GM23338 (cell line): ENCODE results near the gene SMOC2.

ENCODE experiments used
- CREB1 ChIP-seq: fragments of 250-450 bp; sonication (Bioruptor Pico); IDR thresholded peaks from 2 replicates; pipeline ENCODE4 v1.5.0; 2020; ENCODE audit warnings: low read depth, mild to moderate bottlenecking, moderate library complexity
- EZH2 ChIP-seq: fragments of 200-600 bp; sonication (generic); IDR thresholded peaks from one replicate; pipeline ENCODE4 v1.8.0; 2017; ENCODE audit warnings: antibody characterized with exemption, mild to moderate bottlenecking, low read depth; ENCODE audit not compliant: unreplicated experiment
- TF ChIP-seq, protein P1 (sequence below), 2 experiments: fragments of 200-600 bp in 1 of 2; sonication (generic) in 1 of 2; conservative IDR thresholded peaks; 2 replicates each; pipeline versions ENCODE4 v1.5.1 to v1.6.1; 2016 to 2017; ENCODE audit warnings: antibody characterized with exemption in 2 of 2, low read depth in 2 of 2, mild to moderate bottlenecking in 2 of 2, moderate library complexity in 1 of 2
- TF ChIP-seq, protein P2 (sequence below): fragments of 250-450 bp; sonication (Bioruptor Pico); IDR thresholded peaks from 2 replicates; pipeline ENCODE4 v1.5.0; 2020; ENCODE audit warnings: mild to moderate bottlenecking, moderate library complexity

DNA sequence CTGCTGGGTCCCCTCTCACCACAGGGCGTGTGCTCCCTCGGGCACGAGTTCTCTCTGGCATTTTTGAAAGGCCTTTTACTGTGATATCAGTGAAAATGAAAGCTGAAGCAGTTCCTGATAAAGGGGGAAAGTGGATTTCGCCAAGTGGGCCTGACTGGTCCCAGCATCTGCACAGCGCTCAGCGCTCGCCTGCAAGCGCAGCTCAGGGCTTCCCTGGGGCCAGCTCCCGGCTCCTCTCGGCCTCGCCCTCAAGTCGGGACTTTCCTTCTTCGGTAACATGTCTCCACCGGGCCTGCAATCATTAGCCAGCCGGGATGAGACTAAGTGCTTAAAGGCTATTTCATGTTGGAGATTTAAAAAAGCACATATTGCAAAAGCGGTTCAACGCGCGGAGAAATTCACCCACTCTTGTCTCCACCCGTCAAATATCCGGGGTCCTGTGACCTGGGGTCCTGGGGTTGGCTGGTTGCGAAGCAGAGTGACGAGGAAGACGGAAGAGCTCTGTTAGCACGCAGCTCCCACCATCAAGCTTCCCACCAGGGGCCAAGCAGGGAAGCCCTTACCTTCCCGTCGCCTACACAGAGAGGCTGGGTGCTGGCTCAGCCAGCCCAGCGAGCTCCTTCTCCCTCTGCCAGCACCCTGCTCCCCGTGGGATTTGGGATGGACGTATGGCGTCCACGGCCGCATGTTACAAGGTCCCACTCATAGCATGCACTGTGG, 114.1 kb downstream of the SMOC2 start:
- TF ChIP-seq EZH2 (no peak), CREB1 (CRISPR knock-in tag) (no peak)
- TF ChIP-seq, protein P1, sequence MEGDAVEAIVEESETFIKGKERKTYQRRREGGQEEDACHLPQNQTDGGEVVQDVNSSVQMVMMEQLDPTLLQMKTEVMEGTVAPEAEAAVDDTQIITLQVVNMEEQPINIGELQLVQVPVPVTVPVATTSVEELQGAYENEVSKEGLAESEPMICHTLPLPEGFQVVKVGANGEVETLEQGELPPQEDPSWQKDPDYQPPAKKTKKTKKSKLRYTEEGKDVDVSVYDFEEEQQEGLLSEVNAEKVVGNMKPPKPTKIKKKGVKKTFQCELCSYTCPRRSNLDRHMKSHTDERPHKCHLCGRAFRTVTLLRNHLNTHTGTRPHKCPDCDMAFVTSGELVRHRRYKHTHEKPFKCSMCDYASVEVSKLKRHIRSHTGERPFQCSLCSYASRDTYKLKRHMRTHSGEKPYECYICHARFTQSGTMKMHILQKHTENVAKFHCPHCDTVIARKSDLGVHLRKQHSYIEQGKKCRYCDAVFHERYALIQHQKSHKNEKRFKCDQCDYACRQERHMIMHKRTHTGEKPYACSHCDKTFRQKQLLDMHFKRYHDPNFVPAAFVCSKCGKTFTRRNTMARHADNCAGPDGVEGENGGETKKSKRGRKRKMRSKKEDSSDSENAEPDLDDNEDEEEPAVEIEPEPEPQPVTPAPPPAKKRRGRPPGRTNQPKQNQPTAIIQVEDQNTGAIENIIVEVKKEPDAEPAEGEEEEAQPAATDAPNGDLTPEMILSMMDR (conservative IDR thresholded peaks at IDR 0.05; ENCODE audit: low read depth in 2 of 2), result no peak
- TF ChIP-seq, protein P2, sequence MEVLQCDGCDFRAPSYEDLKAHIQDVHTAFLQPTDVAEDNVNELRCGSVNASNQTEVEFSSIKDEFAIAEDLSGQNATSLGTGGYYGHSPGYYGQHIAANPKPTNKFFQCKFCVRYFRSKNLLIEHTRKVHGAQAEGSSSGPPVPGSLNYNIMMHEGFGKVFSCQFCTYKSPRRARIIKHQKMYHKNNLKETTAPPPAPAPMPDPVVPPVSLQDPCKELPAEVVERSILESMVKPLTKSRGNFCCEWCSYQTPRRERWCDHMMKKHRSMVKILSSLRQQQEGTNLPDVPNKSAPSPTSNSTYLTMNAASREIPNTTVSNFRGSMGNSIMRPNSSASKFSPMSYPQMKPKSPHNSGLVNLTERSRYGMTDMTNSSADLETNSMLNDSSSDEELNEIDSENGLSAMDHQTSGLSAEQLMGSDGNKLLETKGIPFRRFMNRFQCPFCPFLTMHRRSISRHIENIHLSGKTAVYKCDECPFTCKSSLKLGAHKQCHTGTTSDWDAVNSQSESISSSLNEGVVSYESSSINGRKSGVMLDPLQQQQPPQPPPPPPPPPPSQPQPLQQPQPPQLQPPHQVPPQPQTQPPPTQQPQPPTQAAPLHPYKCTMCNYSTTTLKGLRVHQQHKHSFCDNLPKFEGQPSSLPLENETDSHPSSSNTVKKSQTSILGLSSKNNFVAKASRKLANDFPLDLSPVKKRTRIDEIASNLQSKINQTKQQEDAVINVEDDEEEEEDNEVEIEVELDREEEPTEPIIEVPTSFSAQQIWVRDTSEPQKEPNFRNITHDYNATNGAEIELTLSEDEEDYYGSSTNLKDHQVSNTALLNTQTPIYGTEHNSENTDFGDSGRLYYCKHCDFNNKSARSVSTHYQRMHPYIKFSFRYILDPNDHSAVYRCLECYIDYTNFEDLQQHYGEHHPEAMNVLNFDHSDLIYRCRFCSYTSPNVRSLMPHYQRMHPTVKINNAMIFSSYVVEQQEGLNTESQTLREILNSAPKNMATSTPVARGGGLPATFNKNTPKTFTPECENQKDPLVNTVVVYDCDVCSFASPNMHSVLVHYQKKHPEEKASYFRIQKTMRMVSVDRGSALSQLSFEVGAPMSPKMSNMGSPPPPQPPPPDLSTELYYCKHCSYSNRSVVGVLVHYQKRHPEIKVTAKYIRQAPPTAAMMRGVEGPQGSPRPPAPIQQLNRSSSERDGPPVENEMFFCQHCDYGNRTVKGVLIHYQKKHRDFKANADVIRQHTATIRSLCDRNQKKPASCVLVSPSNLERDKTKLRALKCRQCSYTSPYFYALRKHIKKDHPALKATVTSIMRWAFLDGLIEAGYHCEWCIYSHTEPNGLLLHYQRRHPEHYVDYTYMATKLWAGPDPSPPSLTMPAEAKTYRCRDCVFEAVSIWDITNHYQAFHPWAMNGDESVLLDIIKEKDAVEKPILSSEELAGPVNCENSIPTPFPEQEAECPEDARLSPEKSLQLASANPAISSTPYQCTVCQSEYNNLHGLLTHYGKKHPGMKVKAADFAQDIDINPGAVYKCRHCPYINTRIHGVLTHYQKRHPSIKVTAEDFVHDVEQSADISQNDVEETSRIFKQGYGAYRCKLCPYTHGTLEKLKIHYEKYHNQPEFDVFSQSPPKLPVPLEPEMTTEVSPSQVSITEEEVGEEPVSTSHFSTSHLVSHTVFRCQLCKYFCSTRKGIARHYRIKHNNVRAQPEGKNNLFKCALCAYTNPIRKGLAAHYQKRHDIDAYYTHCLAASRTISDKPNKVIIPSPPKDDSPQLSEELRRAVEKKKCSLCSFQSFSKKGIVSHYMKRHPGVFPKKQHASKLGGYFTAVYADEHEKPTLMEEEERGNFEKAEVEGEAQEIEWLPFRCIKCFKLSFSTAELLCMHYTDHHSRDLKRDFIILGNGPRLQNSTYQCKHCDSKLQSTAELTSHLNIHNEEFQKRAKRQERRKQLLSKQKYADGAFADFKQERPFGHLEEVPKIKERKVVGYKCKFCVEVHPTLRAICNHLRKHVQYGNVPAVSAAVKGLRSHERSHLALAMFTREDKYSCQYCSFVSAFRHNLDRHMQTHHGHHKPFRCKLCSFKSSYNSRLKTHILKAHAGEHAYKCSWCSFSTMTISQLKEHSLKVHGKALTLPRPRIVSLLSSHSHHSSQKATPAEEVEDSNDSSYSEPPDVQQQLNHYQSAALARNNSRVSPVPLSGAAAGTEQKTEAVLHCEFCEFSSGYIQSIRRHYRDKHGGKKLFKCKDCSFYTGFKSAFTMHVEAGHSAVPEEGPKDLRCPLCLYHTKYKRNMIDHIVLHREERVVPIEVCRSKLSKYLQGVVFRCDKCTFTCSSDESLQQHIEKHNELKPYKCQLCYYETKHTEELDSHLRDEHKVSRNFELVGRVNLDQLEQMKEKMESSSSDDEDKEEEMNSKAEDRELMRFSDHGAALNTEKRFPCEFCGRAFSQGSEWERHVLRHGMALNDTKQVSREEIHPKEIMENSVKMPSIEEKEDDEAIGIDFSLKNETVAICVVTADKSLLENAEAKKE (CRISPR knock-in tag), result no peak
